ENCODE data around the gene INSYN2B.

DNA sequence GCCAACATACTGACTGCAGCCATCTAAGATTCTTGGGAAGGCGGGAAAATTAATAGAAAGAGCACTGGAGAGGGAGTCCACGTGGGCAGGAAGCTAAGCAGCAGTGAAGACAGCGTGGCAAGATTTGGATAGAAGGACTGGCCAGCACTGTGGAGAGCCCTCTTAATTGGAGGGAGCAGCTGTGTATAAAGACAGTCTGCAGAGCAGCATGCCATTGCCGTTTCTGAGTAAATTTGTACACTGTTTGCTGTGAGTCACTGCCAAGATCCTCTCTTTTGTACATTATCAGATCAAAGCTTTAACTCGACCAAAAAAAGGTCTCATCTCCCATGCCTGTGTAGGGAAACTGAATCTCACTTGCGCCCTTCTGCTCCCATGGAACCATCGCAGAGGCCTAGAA lies 45.3 kb downstream of the INSYN2B start:
- TF ChIP-seq, protein P1, sequence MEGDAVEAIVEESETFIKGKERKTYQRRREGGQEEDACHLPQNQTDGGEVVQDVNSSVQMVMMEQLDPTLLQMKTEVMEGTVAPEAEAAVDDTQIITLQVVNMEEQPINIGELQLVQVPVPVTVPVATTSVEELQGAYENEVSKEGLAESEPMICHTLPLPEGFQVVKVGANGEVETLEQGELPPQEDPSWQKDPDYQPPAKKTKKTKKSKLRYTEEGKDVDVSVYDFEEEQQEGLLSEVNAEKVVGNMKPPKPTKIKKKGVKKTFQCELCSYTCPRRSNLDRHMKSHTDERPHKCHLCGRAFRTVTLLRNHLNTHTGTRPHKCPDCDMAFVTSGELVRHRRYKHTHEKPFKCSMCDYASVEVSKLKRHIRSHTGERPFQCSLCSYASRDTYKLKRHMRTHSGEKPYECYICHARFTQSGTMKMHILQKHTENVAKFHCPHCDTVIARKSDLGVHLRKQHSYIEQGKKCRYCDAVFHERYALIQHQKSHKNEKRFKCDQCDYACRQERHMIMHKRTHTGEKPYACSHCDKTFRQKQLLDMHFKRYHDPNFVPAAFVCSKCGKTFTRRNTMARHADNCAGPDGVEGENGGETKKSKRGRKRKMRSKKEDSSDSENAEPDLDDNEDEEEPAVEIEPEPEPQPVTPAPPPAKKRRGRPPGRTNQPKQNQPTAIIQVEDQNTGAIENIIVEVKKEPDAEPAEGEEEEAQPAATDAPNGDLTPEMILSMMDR (IDR thresholded peaks at IDR 0.05) = no peak
- TF ChIP-seq POLR2A (IDR thresholded peaks at IDR 0.05) = no peak
